K562 (cell line): ENCODE measurements around the gene MAN2A1. TPM values are rescaled to one million over a fixed set of nuclear protein-coding genes. Genes with fewer than 3 reads are reported as not detected.

Experiments used
- ATAC-seq: fragments of 200-7000 bp; cut with Tn5 transposase; 3 replicates; pipeline ENCODE4 v1.9.1; 2020; ENCODE audit warnings: moderate library complexity
- BruUV-seq: library from RNA; stranded (reverse); fragments of 400-500 nt; replicated peaks from 2 replicates; lab custom pipeline; 2021; lab: Mats Ljungman, UMichigan
- CTCF ChIA-PET: fragments of 300-600 bp; formaldehyde crosslinking; extraction: SDS; loops from one replicate; lab custom pipeline; 2021; ENCODE audit warnings: low intra/inter-chr PET ratio; lab: Yijun Ruan, JAX
- POLR2A ChIA-PET: fragments of 300-600, 350-650 bp; sonication (Branson Sonifier 250); formaldehyde crosslinking; extraction: SDS; loops from one replicate; lab custom pipeline; 2021; ENCODE audit warnings: antibody characterized with exemption, inconsistent platforms; lab: Yijun Ruan, JAX
- DNase-seq, 4 experiments: peaks; one replicate each; pipeline versions ENCODE4 v3.0.0 to v3.0.0-alpha.2; 2011 to 2018; ENCODE audit warnings: low spot score in 3 of 4, mixed read lengths in 3 of 4; ENCODE audit errors: extremely low read depth in 1 of 4
- FAIRE-seq: peaks from 2 replicates; lab custom pipeline; 2011; peaks lifted over from hg19 to GRCh38; lab: Jason Lieb, UNC
- H2AFZ ChIP-seq: 2 replicates; pipeline ENCODE4 v1.6.0; 2011; ENCODE audit warnings: low read depth, low read length, control low read depth, inconsistent platforms
- H3K27ac ChIP-seq: fragments of 200-600 bp; 3 replicates; pipeline ENCODE4 v1.8.0; 2011; ENCODE audit warnings: low read depth, mild to moderate bottlenecking, control low read depth, inconsistent platforms, low read length, moderate library complexity, mixed read lengths; ENCODE audit errors: extremely low read depth
- H3K27me3 ChIP-seq, 2 experiments: fragments of 300-600 bp in 1 of 2; 2 replicates in 1 of 2; 3 replicates in 1 of 2; pipeline versions ENCODE4 v1.6.0 to v1.8.0; 2011; ENCODE audit warnings: inconsistent platforms in 2 of 2, low read length in 2 of 2, mild to moderate bottlenecking in 1 of 2, mixed read lengths in 1 of 2, moderate library complexity in 1 of 2; ENCODE audit not compliant: control insufficient read depth in 2 of 2, insufficient read depth in 2 of 2
- H3K36me3 ChIP-seq: fragments of 300-600 bp; 3 replicates; pipeline ENCODE4 v1.8.0; 2011; ENCODE audit warnings: mild to moderate bottlenecking, low read length, inconsistent platforms; ENCODE audit not compliant: control insufficient read depth, insufficient read depth
- H3K4me1 ChIP-seq, 2 experiments: fragments of 200-600 bp in 1 of 2; replicated peaks in 1 of 2; 2 replicates in 1 of 2; 3 replicates in 1 of 2; pipeline versions ENCODE4 v1.5.1 to v1.8.0; 2011; ENCODE audit warnings: inconsistent platforms in 2 of 2, low read length in 2 of 2, mild to moderate bottlenecking in 1 of 2, mixed read lengths in 1 of 2, moderate library complexity in 1 of 2; ENCODE audit not compliant: control insufficient read depth in 2 of 2, insufficient read depth in 2 of 2
- H3K4me2 ChIP-seq: 2 replicates; pipeline ENCODE4 v1.6.1; 2011; ENCODE audit warnings: low read length, control low read depth, inconsistent platforms, mixed read lengths; ENCODE audit not compliant: insufficient read depth
- H3K4me3 ChIP-seq: fragments of 200-600 bp; sonication (generic), shearing (Covaris generic); 2 replicates; pipeline ENCODE4 v1.5.1; 2016; ENCODE audit warnings: control low read depth, inconsistent platforms
- H3K79me2 ChIP-seq: fragments of 200-600 bp; 3 replicates; pipeline ENCODE4 v1.8.0; 2011; ENCODE audit warnings: low read length, inconsistent platforms; ENCODE audit not compliant: control insufficient read depth, insufficient read depth
- H3K9ac ChIP-seq, 2 experiments: 2 replicates each; pipeline versions ENCODE4 v1.6.0 to v1.6.1; 2011; ENCODE audit warnings: low read depth in 2 of 2, low read length in 2 of 2, control low read depth in 1 of 2, inconsistent platforms in 1 of 2, mild to moderate bottlenecking in 1 of 2, mixed read lengths in 1 of 2; ENCODE audit not compliant: insufficient read depth in 1 of 2
- H3K9me1 ChIP-seq: one replicate; pipeline ENCODE4 v1.6.0; 2011; ENCODE audit warnings: inconsistent platforms, mild to moderate bottlenecking, low read length, moderate library complexity; ENCODE audit not compliant: control insufficient read depth, insufficient read depth
- H3K9me3 ChIP-seq: replicated peaks from 2 replicates; pipeline ENCODE4 v1.5.1; 2011; ENCODE audit warnings: low read depth, low read length, inconsistent platforms; ENCODE audit not compliant: control insufficient read depth, insufficient read depth
- H4K20me1 ChIP-seq: replicated peaks from 2 replicates; pipeline ENCODE4 v1.6.1; 2011; ENCODE audit warnings: low read length, inconsistent platforms, mixed read lengths; ENCODE audit not compliant: control insufficient read depth, insufficient read depth
- CTCF ChIP-seq, 3 experiments: IDR thresholded peaks in 2 of 3; conservative IDR thresholded peaks in 1 of 3; 2 replicates each; pipeline ENCODE4 v1.5.1; 2011 to 2012; ENCODE audit warnings: low read length in 3 of 3, mild to moderate bottlenecking in 3 of 3, control low read depth in 2 of 3, improper control_type of control experiment in 1 of 3, inconsistent platforms in 1 of 3, low read depth in 1 of 3, mixed read lengths in 1 of 3, moderate library complexity in 1 of 3; ENCODE audit not compliant: insufficient read depth in 2 of 3
- GTF2A2 ChIP-seq: IDR thresholded peaks from 2 replicates; pipeline ENCODE4 v1.6.1; 2016; ENCODE audit warnings: mild to moderate bottlenecking, missing genetic modification characterization, missing compliant biosample characterization
- RAD21 ChIP-seq, 2 experiments: fragments of 250-450 bp in 1 of 2; fragments of 450-650 bp in 1 of 2; sonication (Bioruptor Pico) in 1 of 2; formaldehyde crosslinking in 1 of 2; IDR thresholded peaks in 1 of 2; conservative IDR thresholded peaks in 1 of 2; 2 replicates each; pipeline versions ENCODE4 v1.4.0 to v1.8.0; 2020 to 2022; ENCODE audit warnings: mild to moderate bottlenecking in 2 of 2, moderate library complexity in 1 of 2
- ZBTB11 ChIP-seq, 3 experiments: fragments of 200-800 bp in 1 of 3; fragments of 250-450 bp in 1 of 3; fragments of 450-650 bp in 1 of 3; sonication (Bioruptor Pico) in 1 of 3; sonication (Bioruptor generic) in 1 of 3; formaldehyde crosslinking in 1 of 3; IDR thresholded peaks; 2 replicates each; pipeline versions ENCODE4 v1.6.1 to v1.8.0; 2016 to 2022; ENCODE audit warnings: mild to moderate bottlenecking in 2 of 3, missing genetic modification characterization in 2 of 3, missing compliant biosample characterization in 1 of 3, moderate library complexity in 1 of 3
- WGBS: fragments of 100-300 bp; shearing (Covaris generic); methylation state at CpG from one replicate; pipeline ENCODE4 v1.1.6; 2016; ENCODE audit warnings: low coverage, mixed read lengths; ENCODE audit not compliant: insufficient coverage; ENCODE audit errors: missing lambda C conversion rate; 5-methylcytosine and 5-hydroxymethylcytosine counted together
- in situ Hi-C: fragments of 300-500 bp; cut with MboI; formaldehyde crosslinking; loops from 4 replicates; pipeline ENCODE4 v1.15.0; 2018; ENCODE audit warnings: inconsistent platforms, mixed read lengths
- intact Hi-C: fragments of 100-400 bp; cut with micrococcal nuclease; formaldehyde crosslinking; loops from 2 replicates; pipeline ENCODE4 v1.14.2; 2022
- polyA plus RNA-seq, 8 experiments: library from polyadenylated mRNA; depleted of rRNA in 4 of 8; stranded (reverse) in 5 of 8; unstranded in 3 of 8; fragments of >200 nt; fragmentation: Nextera tagmentation in 2 of 8; fragmentation: Illumina TruSeq in 1 of 8; extraction: Ambion mirVana in 2 of 8; extraction: Trizol in 1 of 8; gene quantifications; 2 replicates each; pipeline versions ENCODE4 v1.2.1 to v1.2.3, GENCODE V29; 2011 to 2014; ENCODE audit warnings: inconsistent platforms in 1 of 8, missing spikeins in 1 of 8
- total RNA-seq, 7 experiments: library from RNA; depleted of rRNA in 6 of 7; stranded (reverse); fragments of >200 nt in 6 of 7; fragmentation: Illumina TruSeq in 2 of 7; extraction: Trizol in 2 of 7; gene quantifications; 2 replicates each; pipeline versions ENCODE4 v1.2.1 to v1.2.3, GENCODE V29; 2011 to 2021; ENCODE audit warnings: low replicate concordance in 1 of 7

Gene MAN2A1
- total and polyA plus RNA-seq, 9 of the 15 experiments (the other 6 are each of a cell fraction or from before 2014, with no cell fraction given): 5.2 to 32.0 (median 19.8) TPM

DNA sequence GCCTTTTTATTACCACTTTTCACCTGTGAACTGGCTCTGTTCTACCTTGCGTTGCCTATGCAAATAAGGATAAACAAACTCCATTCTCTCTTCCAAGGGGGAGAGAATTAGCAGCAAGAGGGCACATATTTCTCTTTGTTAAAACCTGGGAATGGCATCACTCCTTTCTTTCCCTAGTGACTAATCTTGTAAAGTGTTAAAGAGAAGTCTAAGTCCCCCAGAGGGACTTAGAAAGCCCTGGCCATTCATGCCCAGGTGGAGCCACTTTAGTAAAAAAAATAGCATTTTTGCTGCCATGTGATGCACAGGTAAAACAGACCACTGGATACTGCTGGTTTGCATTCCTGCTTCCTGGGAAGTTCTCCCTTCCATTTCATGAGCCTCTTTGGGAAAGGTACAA is 148.4 kb downstream of the MAN2A1 start:
- H3K4me1 ChIP-seq: no peaks in the 10 kb centered on the region
- in situ Hi-C loops: no loop called here
- no peaks in the 10 kb centered on the region for H3K9me3 ChIP-seq
- intact Hi-C loops: no loop called here
- no peaks in the 10 kb centered on the region for H3K79me2 ChIP-seq
- ChIA-PET POLR2A (no interaction called here), CTCF (no interaction called here)
- DNase-seq: no peak
- H4K20me1 ChIP-seq: no peaks in the 10 kb centered on the region
- peaks cover 16% of the 10 kb centered on the region; the same call in 2 of the 3 replicates for H3K36me3 ChIP-seq
- no TSS peak for BruUV-seq
- no peak for FAIRE-seq
- no peak for TF ChIP-seq GTF2A2 (tag)
- H3K9me1 ChIP-seq: no peaks in the 10 kb centered on the region
- no peak overlapping the region for H3K4me2 ChIP-seq
- WGBS: 100% methylated on average over 1 of the region's 1 CpG
- H3K9ac ChIP-seq: no peak overlapping the region
- no peak overlapping the region for H2AFZ ChIP-seq
- H3K4me3 ChIP-seq: no peak overlapping the region
- ATAC-seq: no peak
- no peak overlapping the region for H3K27ac ChIP-seq
- no peaks in the 10 kb centered on the region for H3K27me3 ChIP-seq

DNA sequence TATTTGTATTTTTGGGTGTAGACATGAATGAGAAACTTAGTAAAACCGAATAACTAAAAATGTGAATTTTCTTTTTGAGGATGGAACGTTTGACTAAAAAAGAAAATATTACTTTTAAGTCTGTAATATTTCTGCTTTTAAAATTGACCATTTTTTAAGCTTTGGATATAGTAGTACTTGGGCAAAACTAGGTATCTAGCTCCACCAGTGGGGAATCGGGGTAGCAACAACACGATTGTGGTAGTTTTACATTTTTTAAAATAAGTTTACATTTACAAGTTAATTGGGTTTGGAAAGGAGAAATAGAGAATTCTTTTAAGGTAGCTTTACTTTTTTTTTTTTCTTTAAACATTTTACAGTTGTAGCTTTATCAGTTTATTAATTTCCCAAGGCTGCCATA is 154.4 kb downstream of the MAN2A1 start:
- no peak for FAIRE-seq
- WGBS: 68% methylated on average over 4 of the region's 4 CpGs
- peak; percentile 16 to 51; a peak in 2 of 4 replicates for TF ChIP-seq RAD21 (CRISPR knock-in tag; conservative IDR thresholded peaks at IDR 0.05 in 1 of 2, IDR thresholded peaks at IDR 0.05 in 1 of 2)
- peak in 2 of 3 experiments; percentile 26 to 38; a peak in 2 of 6 replicates for TF ChIP-seq CTCF (IDR thresholded peaks at IDR 0.05 in 2 of 3, conservative IDR thresholded peaks at IDR 0.05 in 1 of 3; ENCODE audit: insufficient read depth in 2 of 3, low read depth in 1 of 3, low read length in 3 of 3)
- no peak for TF ChIP-seq ZBTB11 (CRISPR knock-in tag; IDR thresholded peaks at IDR 0.05)
- ChIA-PET POLR2A (interaction anchor here (0.7 kb wide), 1 partner anchor 152 kb away, joined by 3 read pairs; no protein-coding TSS in a partner anchor), CTCF (no interaction called here)
- peak in 2 of 4 experiments; percentile 12 to 18 for DNase-seq
- H4K20me1 ChIP-seq: no peaks in the 10 kb centered on the region
- H3K4me2 ChIP-seq: no peak overlapping the region
- ATAC-seq: peak; percentile 56; the same call in 1 of the 3 replicates
- no peaks in the 10 kb centered on the region for H3K9me1 ChIP-seq
- H3K36me3 ChIP-seq: peaks cover 43% of the 10 kb centered on the region
- H3K27me3 ChIP-seq: no peaks in the 10 kb centered on the region
- no peaks in the 10 kb centered on the region for H3K79me2 ChIP-seq
- intact Hi-C loops: loop anchor here (2.0 kb wide), 1 partner anchor 153 kb away; no protein-coding TSS in a partner anchor
- no peak overlapping the region for H3K9ac ChIP-seq
- no peaks in the 10 kb centered on the region for H3K4me1 ChIP-seq
- H3K27ac ChIP-seq: no peak overlapping the region
- no peak overlapping the region for H3K4me3 ChIP-seq
- H2AFZ ChIP-seq: no peak overlapping the region
- H3K9me3 ChIP-seq: no peaks in the 10 kb centered on the region
- in situ Hi-C loops: no loop called here
- no TSS peak for BruUV-seq
